Ishikawa (cell line): ENCODE measurements around the gene GAB3.

Experiments
- CEBPB ChIP-seq: IDR thresholded peaks from 2 replicates; pipeline ENCODE4 v1.6.1; 2012
- CREB1 ChIP-seq: IDR thresholded peaks from 2 replicates; pipeline ENCODE4 v1.6.1; 2012; ENCODE audit warnings: low read depth
- EGR1 ChIP-seq: IDR thresholded peaks from 2 replicates; pipeline ENCODE4 v1.6.1; 2012
- EP300 ChIP-seq: IDR thresholded peaks from 2 replicates; pipeline ENCODE4 v1.6.1; 2012; ENCODE audit warnings: borderline replicate concordance
- FOXM1 ChIP-seq: IDR thresholded peaks from 2 replicates; pipeline ENCODE4 v1.6.1; 2012; ENCODE audit warnings: low read depth, borderline replicate concordance
- NFIC ChIP-seq: IDR thresholded peaks from 2 replicates; pipeline ENCODE4 v1.6.1; 2012
- RAD21 ChIP-seq: IDR thresholded peaks from 2 replicates; pipeline ENCODE4 v1.6.1; 2012; ENCODE audit warnings: low read depth
- TAF1 ChIP-seq: IDR thresholded peaks from 2 replicates; pipeline ENCODE4 v1.6.1; 2012; ENCODE audit warnings: low read depth, mild to moderate bottlenecking
- TCF12 ChIP-seq: IDR thresholded peaks from 2 replicates; pipeline ENCODE4 v1.6.1; 2012; ENCODE audit warnings: low read depth
- TEAD4 ChIP-seq: IDR thresholded peaks from 2 replicates; pipeline ENCODE4 v1.6.1; 2012
- YY1 ChIP-seq: IDR thresholded peaks from 2 replicates; pipeline ENCODE4 v1.6.1; 2012; ENCODE audit warnings: low read depth
- ZBTB7A ChIP-seq: IDR thresholded peaks from 2 replicates; pipeline ENCODE4 v1.6.1; 2012; ENCODE audit warnings: low read depth
- TF ChIP-seq, protein P1 (sequence below): IDR thresholded peaks from 2 replicates; pipeline ENCODE4 v1.6.1; 2012
- TF ChIP-seq, protein P2 (sequence below): IDR thresholded peaks from 2 replicates; pipeline ENCODE4 v1.6.1; 2012
- TF ChIP-seq, protein P3 (sequence below): IDR thresholded peaks from 2 replicates; pipeline ENCODE4 v1.6.1; 2012; ENCODE audit warnings: low read depth, mild to moderate bottlenecking

GAB3 gene

DNA sequence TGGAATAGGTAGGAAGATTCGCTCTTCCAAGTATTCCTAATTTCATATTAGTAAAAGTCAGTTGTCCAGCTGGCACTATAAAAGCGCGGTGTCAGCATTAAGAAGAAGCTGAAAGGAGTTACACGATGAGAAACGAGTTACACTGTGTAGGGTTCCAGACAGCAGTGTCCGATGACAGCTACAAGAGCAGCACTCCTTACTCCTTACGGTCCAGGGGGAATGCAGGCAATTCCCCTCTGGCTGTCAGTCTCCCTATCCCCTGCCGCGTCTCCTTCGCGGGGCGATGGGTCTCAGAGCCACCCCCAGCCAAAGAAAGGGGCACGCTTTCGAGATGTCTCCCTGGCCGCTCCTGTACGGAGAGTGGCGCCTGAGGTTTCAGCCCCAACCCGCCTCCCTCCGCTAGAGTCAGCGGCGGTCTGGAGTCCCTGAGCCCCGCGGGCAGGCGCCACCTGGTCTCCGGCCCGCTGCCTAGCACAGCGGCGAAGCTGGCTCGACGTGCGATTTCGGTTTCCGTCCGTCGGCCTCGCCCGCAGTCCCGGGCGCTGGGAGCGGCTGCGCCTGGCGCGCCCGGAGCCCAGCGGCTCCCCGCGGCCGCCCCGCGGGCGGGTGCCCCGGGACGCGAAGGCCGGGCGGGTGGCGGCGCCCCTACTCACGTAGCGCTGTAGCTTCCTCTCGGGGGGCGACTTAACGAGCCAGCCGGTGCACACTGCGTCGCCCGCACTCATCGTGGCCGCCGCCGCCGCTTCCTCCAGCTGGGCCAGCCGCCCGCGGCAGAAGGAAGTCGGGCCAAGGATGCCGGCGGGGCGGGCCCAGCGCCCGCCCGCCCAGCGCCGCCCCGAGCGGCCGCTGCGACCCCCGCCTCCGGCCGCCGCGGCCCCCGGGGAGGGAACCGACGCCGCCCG is at the start of gene GAB3:
Gene GAB3 (minus strand): TSS at position 777 of the 902 bp plus-strand sequence. CDS start 52 bp downstream, at position 725.
- TF ChIP-seq EGR1 = no peak
- TF ChIP-seq ZBTB7A = peak; percentile 29; the same call in 1 of the 2 replicates

GRCh38 chrX:154799556-154800348 is 48.9 kb upstream of the GAB3 start:
- TF ChIP-seq CREB1 (no peak), RAD21 (no peak), TCF12 (no peak), ZBTB7A (no peak), FOXM1 (no peak), NFIC (no peak), TAF1 (no peak), EP300 (no peak), TEAD4 (no peak), YY1 (no peak), CEBPB (no peak), EGR1 (no peak)
- TF ChIP-seq, protein P1, sequence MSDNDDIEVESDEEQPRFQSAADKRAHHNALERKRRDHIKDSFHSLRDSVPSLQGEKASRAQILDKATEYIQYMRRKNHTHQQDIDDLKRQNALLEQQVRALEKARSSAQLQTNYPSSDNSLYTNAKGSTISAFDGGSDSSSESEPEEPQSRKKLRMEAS = no peak
- TF ChIP-seq, protein P2, sequence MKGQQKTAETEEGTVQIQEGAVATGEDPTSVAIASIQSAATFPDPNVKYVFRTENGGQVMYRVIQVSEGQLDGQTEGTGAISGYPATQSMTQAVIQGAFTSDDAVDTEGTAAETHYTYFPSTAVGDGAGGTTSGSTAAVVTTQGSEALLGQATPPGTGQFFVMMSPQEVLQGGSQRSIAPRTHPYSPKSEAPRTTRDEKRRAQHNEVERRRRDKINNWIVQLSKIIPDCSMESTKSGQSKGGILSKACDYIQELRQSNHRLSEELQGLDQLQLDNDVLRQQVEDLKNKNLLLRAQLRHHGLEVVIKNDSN = no peak
- TF ChIP-seq, protein P3, sequence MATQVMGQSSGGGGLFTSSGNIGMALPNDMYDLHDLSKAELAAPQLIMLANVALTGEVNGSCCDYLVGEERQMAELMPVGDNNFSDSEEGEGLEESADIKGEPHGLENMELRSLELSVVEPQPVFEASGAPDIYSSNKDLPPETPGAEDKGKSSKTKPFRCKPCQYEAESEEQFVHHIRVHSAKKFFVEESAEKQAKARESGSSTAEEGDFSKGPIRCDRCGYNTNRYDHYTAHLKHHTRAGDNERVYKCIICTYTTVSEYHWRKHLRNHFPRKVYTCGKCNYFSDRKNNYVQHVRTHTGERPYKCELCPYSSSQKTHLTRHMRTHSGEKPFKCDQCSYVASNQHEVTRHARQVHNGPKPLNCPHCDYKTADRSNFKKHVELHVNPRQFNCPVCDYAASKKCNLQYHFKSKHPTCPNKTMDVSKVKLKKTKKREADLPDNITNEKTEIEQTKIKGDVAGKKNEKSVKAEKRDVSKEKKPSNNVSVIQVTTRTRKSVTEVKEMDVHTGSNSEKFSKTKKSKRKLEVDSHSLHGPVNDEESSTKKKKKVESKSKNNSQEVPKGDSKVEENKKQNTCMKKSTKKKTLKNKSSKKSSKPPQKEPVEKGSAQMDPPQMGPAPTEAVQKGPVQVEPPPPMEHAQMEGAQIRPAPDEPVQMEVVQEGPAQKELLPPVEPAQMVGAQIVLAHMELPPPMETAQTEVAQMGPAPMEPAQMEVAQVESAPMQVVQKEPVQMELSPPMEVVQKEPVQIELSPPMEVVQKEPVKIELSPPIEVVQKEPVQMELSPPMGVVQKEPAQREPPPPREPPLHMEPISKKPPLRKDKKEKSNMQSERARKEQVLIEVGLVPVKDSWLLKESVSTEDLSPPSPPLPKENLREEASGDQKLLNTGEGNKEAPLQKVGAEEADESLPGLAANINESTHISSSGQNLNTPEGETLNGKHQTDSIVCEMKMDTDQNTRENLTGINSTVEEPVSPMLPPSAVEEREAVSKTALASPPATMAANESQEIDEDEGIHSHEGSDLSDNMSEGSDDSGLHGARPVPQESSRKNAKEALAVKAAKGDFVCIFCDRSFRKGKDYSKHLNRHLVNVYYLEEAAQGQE = no peak

GRCh38 chrX:154797006-154797405 is 46.1 kb upstream of the GAB3 start:
- TF ChIP-seq TAF1 = no peak
- TF ChIP-seq ZBTB7A = no peak
- TF ChIP-seq EP300 = no peak
- no peak for TF ChIP-seq TCF12
- TF ChIP-seq, protein P2 = no peak
- no peak for TF ChIP-seq RAD21
- no peak for TF ChIP-seq NFIC
- TF ChIP-seq EGR1 = no peak

- TF ChIP-seq TEAD4 = no peak
- TF ChIP-seq YY1 = no peak
- TF ChIP-seq, protein P3 = no peak
- TF ChIP-seq, protein P2 = no peak
- TF ChIP-seq RAD21 = no peak
- TF ChIP-seq TAF1 = no peak
- TF ChIP-seq, protein P1 = no peak
- no peak for TF ChIP-seq TCF12
- no peak for TF ChIP-seq NFIC
- no peak for TF ChIP-seq CREB1
- TF ChIP-seq ZBTB7A = no peak
- TF ChIP-seq EP300 = no peak
- TF ChIP-seq CEBPB = no peak
- no peak for TF ChIP-seq EGR1
- TF ChIP-seq FOXM1 = no peak
These were observed 44.1 kb upstream of the GAB3 start for GRCh38 chrX:154795016-154795415.
